Esophagus squamous epithelium (tissue), 5 donors: ENCODE results near the gene GLT8D1. TPM values are rescaled to one million over a fixed set of nuclear protein-coding genes. Genes with fewer than 3 reads are reported as not detected.
A peak's percentile ranks its signal among the peaks of the same experiment; 100 is the strongest.

Experiments
- DNase-seq: peaks from one replicate; lab custom pipeline; 2025; lab: John Stamatoyannopoulos, UW
- H3K27ac ChIP-seq, 4 donors: fragments of 200-600 bp; sonication (generic); one replicate each; pipeline ENCODE4 v1.5.1; 2016 to 2019; ENCODE audit warnings: mild to moderate bottlenecking in 1 of 4
- H3K27me3 ChIP-seq, 4 donors: fragments of 200-600 bp; sonication (generic); 1 replicate in 3 of 4; 2 replicates in 1 of 4; pipeline versions ENCODE4 v1.5.1 to v1.6.0; 2017 to 2021; ENCODE audit warnings: antibody characterized with exemption in 1 of 4
- H3K36me3 ChIP-seq, 3 donors: fragments of 200-600 bp; sonication (generic); one replicate each; pipeline ENCODE4 v1.5.1; 2016 to 2019
- H3K4me1 ChIP-seq, 3 donors: fragments of 200-600 bp; sonication (generic); one replicate each; pipeline ENCODE4 v1.5.1; 2017 to 2019
- H3K4me3 ChIP-seq, 4 donors: fragments of 200-600 bp; sonication (generic); 1 replicate in 3 of 4; 2 replicates in 1 of 4; pipeline ENCODE4 v1.5.1; 2016 to 2019; ENCODE audit warnings: mild to moderate bottlenecking in 2 of 4, moderate library complexity in 1 of 4
- H3K9me3 ChIP-seq, 3 donors: fragments of 200-600 bp; sonication (generic); one replicate each; pipeline ENCODE4 v1.5.1; 2016 to 2019
- POLR2A ChIP-seq, 4 donors: fragments of 450-650 bp; IDR thresholded peaks; one replicate each; pipeline ENCODE4 v1.6.1; 2017; ENCODE audit warnings: antibody characterized with exemption in 4 of 4, mild to moderate bottlenecking in 4 of 4, moderate library complexity in 3 of 4
- WGBS, 2 donors: methylation state at CpG; one replicate each; pipeline ENCODE4 v1.1.5; 2018; 5-methylcytosine and 5-hydroxymethylcytosine counted together
- intact Hi-C: fragments of 100-400 bp; cut with DNase I; formaldehyde crosslinking; loops from one replicate; pipeline ENCODE4 v1.15.0; 2022
- total RNA-seq, 4 donors: library from RNA; depleted of rRNA; stranded (reverse); fragments of >200 nt; gene quantifications; one replicate each; pipeline ENCODE4 v1.1.0, GENCODE V29; 2016
- TF ChIP-seq, protein P1 (sequence below), 6 experiments: fragments of 450-650 bp in 4 of 6; fragments of 200-600 bp in 2 of 6; sonication (generic) in 2 of 6; IDR thresholded peaks; one replicate each; pipeline ENCODE4 v1.5.1; 2016 to 2019; ENCODE audit warnings: antibody characterized with exemption in 6 of 6, mild to moderate bottlenecking in 4 of 6, moderate library complexity in 4 of 6
- donor health status: DM: yes; HTN: yes; CAD: no.

GLT8D1 gene
- total RNA-seq, 4 donors from 2014 or later, result 10.6 to 34.7 (median 26.0) TPM

DNA sequence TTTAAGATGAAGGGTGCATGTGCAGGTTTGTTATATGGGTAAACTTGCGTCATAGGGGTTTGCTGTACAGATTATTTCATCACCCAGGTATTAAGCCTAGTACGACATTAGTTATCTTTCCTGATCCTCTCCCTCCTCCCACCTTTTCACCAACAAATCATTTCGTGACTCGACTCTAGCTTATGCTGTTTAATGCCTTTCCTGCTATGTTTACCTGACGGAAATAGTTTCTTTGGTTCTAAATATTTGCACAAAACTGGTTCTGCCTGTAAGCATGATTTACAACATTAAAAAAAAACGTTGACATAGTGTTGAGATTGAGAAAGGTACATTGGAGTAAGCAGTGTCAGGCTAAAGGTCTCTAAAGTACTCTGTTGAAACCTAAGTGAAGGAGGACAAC lies 17.3 kb downstream of the GLT8D1 start:
- peaks cover 30 to 63% (median 48%) of the 10 kb centered on the region in 3 donors for H3K36me3 ChIP-seq
- intact Hi-C loops, result loop anchor here (10.0 kb wide), 1 partner anchor 153 kb away; the partner anchor contains the start of genes NT5DC2 and UQCC5
- 41 to 61% methylated on average over 6 of the region's 6 CpGs for whole genome bisulfite sequencing, 2 donors
- no peaks in the 10 kb centered on the region for H3K27me3 ChIP-seq
- no peak overlapping the region for H3K4me3 ChIP-seq
- DNase-seq, result no peak
- peak overlapping the region; percentile 50 to 97 (median 94) for H3K27ac ChIP-seq
- no peak for TF ChIP-seq POLR2A (IDR thresholded peaks at IDR 0.05)
- TF ChIP-seq, protein P1, sequence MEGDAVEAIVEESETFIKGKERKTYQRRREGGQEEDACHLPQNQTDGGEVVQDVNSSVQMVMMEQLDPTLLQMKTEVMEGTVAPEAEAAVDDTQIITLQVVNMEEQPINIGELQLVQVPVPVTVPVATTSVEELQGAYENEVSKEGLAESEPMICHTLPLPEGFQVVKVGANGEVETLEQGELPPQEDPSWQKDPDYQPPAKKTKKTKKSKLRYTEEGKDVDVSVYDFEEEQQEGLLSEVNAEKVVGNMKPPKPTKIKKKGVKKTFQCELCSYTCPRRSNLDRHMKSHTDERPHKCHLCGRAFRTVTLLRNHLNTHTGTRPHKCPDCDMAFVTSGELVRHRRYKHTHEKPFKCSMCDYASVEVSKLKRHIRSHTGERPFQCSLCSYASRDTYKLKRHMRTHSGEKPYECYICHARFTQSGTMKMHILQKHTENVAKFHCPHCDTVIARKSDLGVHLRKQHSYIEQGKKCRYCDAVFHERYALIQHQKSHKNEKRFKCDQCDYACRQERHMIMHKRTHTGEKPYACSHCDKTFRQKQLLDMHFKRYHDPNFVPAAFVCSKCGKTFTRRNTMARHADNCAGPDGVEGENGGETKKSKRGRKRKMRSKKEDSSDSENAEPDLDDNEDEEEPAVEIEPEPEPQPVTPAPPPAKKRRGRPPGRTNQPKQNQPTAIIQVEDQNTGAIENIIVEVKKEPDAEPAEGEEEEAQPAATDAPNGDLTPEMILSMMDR (IDR thresholded peaks at IDR 0.05), result no peak
- peaks cover 11 to 57% (median 26%) of the 10 kb centered on the region in 3 donors for H3K4me1 ChIP-seq
- no peaks in the 10 kb centered on the region for H3K9me3 ChIP-seq

DNA sequence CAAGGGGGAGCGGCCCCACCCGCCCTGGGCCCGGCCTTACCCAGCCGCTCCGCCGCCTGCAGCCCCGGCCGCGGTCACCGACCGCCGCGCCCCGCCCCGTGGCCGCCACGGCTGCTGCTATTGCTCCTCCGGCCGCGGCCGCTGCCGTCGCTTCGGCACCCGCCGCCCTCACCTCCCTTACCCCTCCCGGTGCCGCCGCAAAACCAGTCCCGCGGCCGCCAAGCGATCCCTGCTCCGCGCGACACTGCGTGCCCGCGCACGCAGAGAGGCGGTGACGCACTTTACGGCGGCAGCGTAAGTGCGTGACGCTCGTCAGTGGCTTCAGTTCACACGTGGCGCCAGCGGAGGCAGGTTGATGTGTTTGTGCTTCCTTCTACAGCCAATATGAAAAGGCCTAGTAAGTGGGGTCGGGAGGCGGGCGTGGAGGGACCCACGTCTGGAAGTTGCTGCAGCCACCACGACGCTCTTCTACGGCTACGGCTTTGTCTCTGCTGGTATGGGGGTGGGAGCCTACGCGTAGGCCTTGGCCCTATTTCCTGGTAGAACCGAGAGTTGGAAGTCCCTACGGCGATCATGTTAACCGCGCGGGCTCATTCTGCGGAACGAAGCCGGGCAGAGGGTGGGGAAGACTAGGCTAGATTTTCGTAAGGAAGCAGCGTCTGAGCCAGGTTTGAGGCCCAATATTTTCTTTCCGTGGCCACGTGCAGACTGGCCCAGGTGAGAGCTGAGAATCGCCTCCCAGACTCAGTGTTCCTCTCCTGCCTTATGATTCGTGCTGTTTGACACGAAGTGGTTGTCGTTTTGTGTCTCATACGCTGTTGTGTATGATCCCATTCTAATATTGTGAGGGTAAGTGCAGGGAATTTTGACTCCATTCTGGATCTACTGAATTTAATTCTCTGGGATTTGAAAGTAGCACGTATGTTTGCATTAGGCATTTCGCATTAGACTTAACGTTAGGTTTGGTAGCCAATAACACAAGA lies 19.6 kb downstream of the GLT8D1 start, which contains the start of the genes GNL3 and PBRM1:
Gene GNL3, plus strand, starts transcription at position 324 of the 983 bp plus-strand sequence. Its CDS starts 61 bp downstream, at position 385.
Gene PBRM1, minus strand, starts transcription at position 205 of the 983 bp plus-strand sequence.
- H3K36me3 ChIP-seq, result peaks cover 14 to 42% (median 27%) of the 10 kb centered on the region in 3 donors
- peaks cover 11 to 79% (median 40%) of the 10 kb centered on the region in 3 donors for H3K4me1 ChIP-seq
- TF ChIP-seq, protein P1 (IDR thresholded peaks at IDR 0.05), result peak in 2 of 6 experiments; percentile 2 to 15
- TF ChIP-seq POLR2A (IDR thresholded peaks at IDR 0.05), result peak in 3 of 4 donors; percentile 63 to 85 (median 82)
- intact Hi-C loops, result loop anchor here (10.0 kb wide), 1 partner anchor 151 kb away; the partner anchor contains the start of genes NT5DC2 and UQCC5
- no peaks in the 10 kb centered on the region for H3K9me3 ChIP-seq
- peak; percentile 68 for DNase-seq
- H3K4me3 ChIP-seq, result peak within 1 kb of the TSS; percentile 49 to 90 (median 72)
- H3K27me3 ChIP-seq, result no peaks in the 10 kb centered on the region
- 0% methylated on average over 20 to 49 of the region's 82 CpGs for WGBS, 2 donors
- peak within 1 kb of the TSS; percentile 91 to 100 (median 97) for H3K27ac ChIP-seq

DNA sequence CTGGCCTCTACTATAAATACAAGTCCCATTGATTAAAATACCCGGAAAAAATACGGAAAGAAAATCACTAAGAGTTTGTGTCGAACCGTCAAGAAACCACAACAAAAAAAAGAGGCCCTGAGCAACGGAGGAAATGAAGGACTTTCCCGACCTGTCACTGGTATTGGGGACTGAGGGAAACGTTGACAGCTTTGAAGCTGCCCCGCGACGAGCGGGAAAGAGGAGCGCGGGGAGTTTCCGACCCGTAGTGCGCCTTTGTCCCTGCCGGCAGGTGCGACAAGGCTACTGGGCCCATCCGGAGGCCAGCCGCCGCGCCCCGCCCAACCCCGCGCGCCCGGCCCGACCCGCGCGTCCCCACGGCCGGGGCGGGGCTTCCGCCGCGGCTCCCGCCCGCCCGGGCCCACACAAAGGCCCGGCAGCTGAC lies 20.3 kb downstream of the GLT8D1 start:
- peaks cover 10 to 41% (median 24%) of the 10 kb centered on the region in 3 donors for H3K36me3 ChIP-seq
- peaks cover 11 to 80% (median 40%) of the 10 kb centered on the region in 3 donors for H3K4me1 ChIP-seq
- TF ChIP-seq POLR2A (IDR thresholded peaks at IDR 0.05), result no peak
- TF ChIP-seq, protein P1 (IDR thresholded peaks at IDR 0.05), result peak in 1 of 6 experiments; percentile 2
- H3K9me3 ChIP-seq, result no peaks in the 10 kb centered on the region
- no peaks in the 10 kb centered on the region for H3K27me3 ChIP-seq
- peak overlapping the region; percentile 91 to 100 (median 97) for H3K27ac ChIP-seq
- no peak for DNase-seq
- WGBS, 2 donors, result 0 to 1% methylated on average over 17 to 18 of the region's 41 CpGs
- intact Hi-C loops, result loop anchor here (10.0 kb wide), 1 partner anchor 150 kb away; the partner anchor contains the start of genes NT5DC2 and UQCC5
- peak overlapping the region; percentile 49 to 90 (median 72) for H3K4me3 ChIP-seq

DNA sequence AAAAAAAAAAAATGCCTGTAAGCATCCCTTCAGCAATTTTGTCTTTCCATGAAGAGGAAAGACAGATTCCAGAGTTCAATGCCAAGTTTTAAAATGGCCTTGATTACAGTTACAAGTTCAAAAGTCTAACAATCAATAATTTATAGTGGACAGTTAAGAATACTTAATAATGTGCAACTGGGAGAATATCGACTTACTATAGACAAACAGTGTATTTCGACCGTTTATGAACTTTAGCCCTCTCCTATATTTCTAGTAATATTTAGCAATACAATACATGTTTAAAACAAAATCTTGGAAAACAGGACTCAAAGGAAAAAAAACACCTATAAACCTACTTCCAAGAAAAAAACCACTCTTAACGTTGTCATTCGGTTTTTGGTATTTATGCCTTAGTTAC lies 21.4 kb downstream of the GLT8D1 start:
- H3K4me1 ChIP-seq, result peaks cover 11 to 74% (median 40%) of the 10 kb centered on the region in 3 donors
- WGBS, 2 donors, result 49 to 54% methylated on average over 5 of the region's 5 CpGs
- H3K4me3 ChIP-seq, result peak overlapping the region in 1 of 4 donors; percentile 90
- no peak for DNase-seq
- no peaks in the 10 kb centered on the region for H3K27me3 ChIP-seq
- TF ChIP-seq POLR2A (IDR thresholded peaks at IDR 0.05), result no peak
- TF ChIP-seq, protein P1 (IDR thresholded peaks at IDR 0.05), result no peak
- H3K27ac ChIP-seq, result peak overlapping the region in 1 of 4 donors; percentile 97
- H3K9me3 ChIP-seq, result no peaks in the 10 kb centered on the region
- intact Hi-C loops, result loop anchor here (10.0 kb wide), 1 partner anchor 149 kb away; the partner anchor contains the start of genes NT5DC2 and UQCC5
- peaks cover 10 to 40% (median 17%) of the 10 kb centered on the region in 3 donors for H3K36me3 ChIP-seq
